GM12878 (cell line): Measurements from ENCODE around the gene COX6A1.

Experiments used
- ASH2L ChIP-seq: fragments of 300-600, 200-600 bp; sonication (generic); IDR thresholded peaks from 2 replicates; pipeline ENCODE4 v1.6.1; 2017; ENCODE audit warnings: low read depth, mild to moderate bottlenecking, borderline replicate concordance
- CBX3 ChIP-seq: fragments of 200-600 bp; sonication (generic); IDR thresholded peaks from 2 replicates; pipeline ENCODE4 v1.6.1; 2016; ENCODE audit warnings: low read depth, borderline replicate concordance
- DPF2 ChIP-seq: fragments of 450-650 bp; IDR thresholded peaks from 2 replicates; pipeline ENCODE4 v1.6.1; 2017; ENCODE audit warnings: mild to moderate bottlenecking
- EP300 ChIP-seq, 2 experiments: fragments of 150-350 bp in 1 of 2; IDR thresholded peaks; 2 replicates each; pipeline ENCODE4 v1.6.1; 2011 to 2012; ENCODE audit warnings: low read depth in 2 of 2, low read length in 2 of 2, borderline replicate concordance in 1 of 2, improper control_type of control experiment in 1 of 2, inconsistent platforms in 1 of 2; ENCODE audit not compliant: control insufficient read depth in 1 of 2
- ETV6 ChIP-seq, 2 experiments: fragments of 450-650 bp in 1 of 2; IDR thresholded peaks in 1 of 2; conservative IDR thresholded peaks in 1 of 2; 2 replicates each; pipeline ENCODE4 v1.6.1; 2014; ENCODE audit warnings: antibody characterized with exemption in 1 of 2, borderline replicate concordance in 1 of 2, low read depth in 1 of 2, mild to moderate bottlenecking in 1 of 2, moderate library complexity in 1 of 2
- FOS ChIP-seq: IDR thresholded peaks from 3 replicates; pipeline ENCODE4 v1.6.1; 2011; ENCODE audit warnings: borderline replicate concordance; ENCODE audit not compliant: insufficient read length; ENCODE audit errors: extremely low read depth
- NFYB ChIP-seq: IDR thresholded peaks from 2 replicates; pipeline ENCODE4 v1.6.1; 2011; ENCODE audit warnings: low read depth, mild to moderate bottlenecking, low read length, improper control_type of control experiment, moderate library complexity; ENCODE audit not compliant: insufficient read depth
- POLR2A ChIP-seq: IDR thresholded peaks from 2 replicates; pipeline ENCODE4 v1.6.1; 2011; ENCODE audit warnings: low read depth, mild to moderate bottlenecking, low read length
- SIN3A ChIP-seq: IDR thresholded peaks from 2 replicates; pipeline ENCODE4 v1.6.1; 2012; ENCODE audit warnings: low read depth, low read length, improper control_type of control experiment
- SMC3 ChIP-seq: IDR thresholded peaks from 2 replicates; pipeline ENCODE4 v1.6.1; 2011; ENCODE audit warnings: low read length, improper control_type of control experiment, borderline replicate concordance
- SRF ChIP-seq, 2 experiments: IDR thresholded peaks; 2 replicates each; pipeline ENCODE4 v1.6.1; 2011; ENCODE audit warnings: low read depth in 2 of 2, low read length in 2 of 2, mild to moderate bottlenecking in 1 of 2, moderate library complexity in 1 of 2
- ZZZ3 ChIP-seq: IDR thresholded peaks from 2 replicates; pipeline ENCODE4 v1.6.1; 2011; ENCODE audit warnings: low read depth; ENCODE audit not compliant: control insufficient read depth, insufficient read length
- TF ChIP-seq, protein P1 (sequence below), 3 experiments: IDR thresholded peaks in 2 of 3; conservative IDR thresholded peaks in 1 of 3; 2 replicates each; pipeline ENCODE4 v1.5.1; 2011; ENCODE audit warnings: low read depth in 3 of 3, low read length in 3 of 3, mild to moderate bottlenecking in 3 of 3, control low read depth in 2 of 3, moderate library complexity in 2 of 3, inconsistent platforms in 1 of 3, mixed read lengths in 1 of 3; ENCODE audit not compliant: control insufficient read depth in 2 of 3, insufficient read depth in 1 of 3; ENCODE audit errors: extremely low read depth in 1 of 3
- TF ChIP-seq, protein P2 (sequence below): IDR thresholded peaks from 2 replicates; pipeline ENCODE4 v1.6.1; 2012; ENCODE audit warnings: low read depth, low read length, improper control_type of control experiment

DNA sequence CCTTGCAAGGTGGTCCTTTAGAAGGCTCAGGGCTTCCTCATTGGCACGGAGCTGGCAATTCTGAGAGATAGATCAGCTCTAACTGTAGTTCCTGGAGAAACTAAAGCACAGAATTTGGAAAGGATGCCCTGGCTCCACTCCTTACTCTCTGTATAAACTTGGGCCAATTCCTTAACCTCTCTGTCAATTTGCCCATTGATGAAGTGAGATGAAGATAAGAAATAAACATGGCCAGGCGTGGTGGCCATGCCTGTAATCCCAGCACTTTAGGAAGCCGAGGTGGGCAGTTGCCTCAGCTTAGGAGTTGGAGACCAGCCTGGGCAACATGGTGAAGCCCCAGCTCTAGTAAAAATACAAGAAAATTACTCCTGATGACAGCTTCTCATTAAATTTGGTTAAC is 34.0 kb upstream of the COX6A1 start:
- TF ChIP-seq ETV6 (conservative IDR thresholded peaks at IDR 0.05 in 1 of 2, IDR thresholded peaks at IDR 0.05 in 1 of 2; ENCODE audit: borderline replicate concordance in 1 of 2, low read depth in 1 of 2) (no peak), CBX3 (no peak), SMC3 (no peak), POLR2A (no peak), SRF (IDR thresholded peaks at IDR 0.05; ENCODE audit: low read depth in 2 of 2, low read length in 2 of 2) (no peak), NFYB (no peak), EP300 (IDR thresholded peaks at IDR 0.05; ENCODE audit: borderline replicate concordance in 1 of 2, control insufficient read depth in 1 of 2, low read depth in 2 of 2, low read length in 2 of 2) (no peak), DPF2 (no peak), ZZZ3 (no peak), ASH2L (no peak), FOS (no peak), SIN3A (no peak)
- TF ChIP-seq, protein P1, sequence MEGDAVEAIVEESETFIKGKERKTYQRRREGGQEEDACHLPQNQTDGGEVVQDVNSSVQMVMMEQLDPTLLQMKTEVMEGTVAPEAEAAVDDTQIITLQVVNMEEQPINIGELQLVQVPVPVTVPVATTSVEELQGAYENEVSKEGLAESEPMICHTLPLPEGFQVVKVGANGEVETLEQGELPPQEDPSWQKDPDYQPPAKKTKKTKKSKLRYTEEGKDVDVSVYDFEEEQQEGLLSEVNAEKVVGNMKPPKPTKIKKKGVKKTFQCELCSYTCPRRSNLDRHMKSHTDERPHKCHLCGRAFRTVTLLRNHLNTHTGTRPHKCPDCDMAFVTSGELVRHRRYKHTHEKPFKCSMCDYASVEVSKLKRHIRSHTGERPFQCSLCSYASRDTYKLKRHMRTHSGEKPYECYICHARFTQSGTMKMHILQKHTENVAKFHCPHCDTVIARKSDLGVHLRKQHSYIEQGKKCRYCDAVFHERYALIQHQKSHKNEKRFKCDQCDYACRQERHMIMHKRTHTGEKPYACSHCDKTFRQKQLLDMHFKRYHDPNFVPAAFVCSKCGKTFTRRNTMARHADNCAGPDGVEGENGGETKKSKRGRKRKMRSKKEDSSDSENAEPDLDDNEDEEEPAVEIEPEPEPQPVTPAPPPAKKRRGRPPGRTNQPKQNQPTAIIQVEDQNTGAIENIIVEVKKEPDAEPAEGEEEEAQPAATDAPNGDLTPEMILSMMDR (IDR thresholded peaks at IDR 0.05 in 2 of 3, conservative IDR thresholded peaks at IDR 0.05 in 1 of 3; ENCODE audit: control insufficient read depth in 2 of 3, extremely low read depth in 1 of 3, insufficient read depth in 1 of 3, low read depth in 3 of 3, low read length in 3 of 3), result no peak
- TF ChIP-seq, protein P2, sequence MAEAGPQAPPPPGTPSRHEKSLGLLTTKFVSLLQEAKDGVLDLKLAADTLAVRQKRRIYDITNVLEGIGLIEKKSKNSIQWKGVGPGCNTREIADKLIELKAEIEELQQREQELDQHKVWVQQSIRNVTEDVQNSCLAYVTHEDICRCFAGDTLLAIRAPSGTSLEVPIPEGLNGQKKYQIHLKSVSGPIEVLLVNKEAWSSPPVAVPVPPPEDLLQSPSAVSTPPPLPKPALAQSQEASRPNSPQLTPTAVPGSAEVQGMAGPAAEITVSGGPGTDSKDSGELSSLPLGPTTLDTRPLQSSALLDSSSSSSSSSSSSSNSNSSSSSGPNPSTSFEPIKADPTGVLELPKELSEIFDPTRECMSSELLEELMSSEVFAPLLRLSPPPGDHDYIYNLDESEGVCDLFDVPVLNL, result no peak
